Measurements from ENCODE around the gene SORCS2. TPM values are rescaled to one million over a fixed set of nuclear protein-coding genes. Genes with fewer than 3 reads are reported as not detected.

Gene SORCS2
- total RNA-seq, 1 donor from 2014 or later = 3.0 TPM

DNA sequence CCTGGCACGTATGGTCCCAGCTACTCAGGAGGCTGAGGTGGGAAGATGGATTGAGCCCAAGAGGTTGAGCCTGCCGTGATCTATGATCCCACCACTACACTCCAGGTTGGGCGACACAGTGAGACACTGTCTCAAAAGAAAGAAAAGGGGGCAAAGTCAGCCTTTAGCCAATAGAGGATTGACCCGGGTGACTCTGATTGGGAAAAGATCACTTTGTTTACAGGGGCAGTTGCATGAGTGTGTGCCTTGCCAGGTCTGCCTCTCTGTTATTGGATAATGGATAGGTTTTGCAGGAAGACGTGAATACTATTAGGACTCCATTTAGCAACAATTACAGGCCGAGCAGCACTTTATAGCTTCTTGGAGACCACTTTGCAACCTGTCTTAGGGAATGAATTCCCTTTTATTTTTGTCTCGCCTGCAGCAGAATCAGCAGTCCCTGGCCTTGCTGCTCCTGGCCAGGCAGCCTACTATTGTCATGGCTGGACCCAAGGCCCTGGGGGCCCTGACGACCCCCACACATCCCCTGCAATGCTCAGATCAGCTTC, 345.6 kb downstream of the SORCS2 start:
- peaks cover 4% of the 10 kb centered on the region for H3K9me3 Mint-ChIP-seq (ENCODE audit: unreplicated experiment)
- no peaks in the 10 kb centered on the region for H3K4me1 Mint-ChIP-seq (ENCODE audit: unreplicated experiment)
- no peak for DNase-seq (ENCODE audit: extremely low spot score, unreplicated experiment)
- H3K36me3 Mint-ChIP-seq (ENCODE audit: unreplicated experiment) = no peaks in the 10 kb centered on the region
- H3K27me3 Mint-ChIP-seq (ENCODE audit: unreplicated experiment) = no peaks in the 10 kb centered on the region
- TF ChIP-seq, protein P1, sequence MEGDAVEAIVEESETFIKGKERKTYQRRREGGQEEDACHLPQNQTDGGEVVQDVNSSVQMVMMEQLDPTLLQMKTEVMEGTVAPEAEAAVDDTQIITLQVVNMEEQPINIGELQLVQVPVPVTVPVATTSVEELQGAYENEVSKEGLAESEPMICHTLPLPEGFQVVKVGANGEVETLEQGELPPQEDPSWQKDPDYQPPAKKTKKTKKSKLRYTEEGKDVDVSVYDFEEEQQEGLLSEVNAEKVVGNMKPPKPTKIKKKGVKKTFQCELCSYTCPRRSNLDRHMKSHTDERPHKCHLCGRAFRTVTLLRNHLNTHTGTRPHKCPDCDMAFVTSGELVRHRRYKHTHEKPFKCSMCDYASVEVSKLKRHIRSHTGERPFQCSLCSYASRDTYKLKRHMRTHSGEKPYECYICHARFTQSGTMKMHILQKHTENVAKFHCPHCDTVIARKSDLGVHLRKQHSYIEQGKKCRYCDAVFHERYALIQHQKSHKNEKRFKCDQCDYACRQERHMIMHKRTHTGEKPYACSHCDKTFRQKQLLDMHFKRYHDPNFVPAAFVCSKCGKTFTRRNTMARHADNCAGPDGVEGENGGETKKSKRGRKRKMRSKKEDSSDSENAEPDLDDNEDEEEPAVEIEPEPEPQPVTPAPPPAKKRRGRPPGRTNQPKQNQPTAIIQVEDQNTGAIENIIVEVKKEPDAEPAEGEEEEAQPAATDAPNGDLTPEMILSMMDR (IDR thresholded peaks at IDR 0.05) = no peak
- no peak overlapping the region for H3K27ac Mint-ChIP-seq (ENCODE audit: unreplicated experiment)
- H3K4me3 Mint-ChIP-seq (ENCODE audit: unreplicated experiment) = no peak overlapping the region

DNA sequence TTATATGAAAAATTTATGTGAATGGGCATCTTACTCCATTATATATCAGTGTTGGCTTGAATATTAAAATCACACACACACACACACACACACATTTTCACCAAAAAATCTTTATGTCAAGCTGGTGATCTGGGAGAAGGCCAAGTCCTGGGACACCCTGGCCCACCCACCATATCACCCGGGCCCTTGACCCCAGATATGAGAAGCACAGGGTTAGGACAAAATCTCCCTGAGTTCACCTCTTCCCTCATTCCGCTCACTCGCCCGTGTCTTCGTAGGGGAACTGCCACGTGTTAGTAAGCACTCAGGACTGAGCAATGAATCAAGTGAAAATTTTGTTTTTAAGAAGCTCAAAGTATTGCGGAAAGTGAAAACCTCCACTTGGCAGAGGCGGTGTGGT, 346.2 kb downstream of the SORCS2 start:
- no peaks in the 10 kb centered on the region for H3K36me3 Mint-ChIP-seq (ENCODE audit: unreplicated experiment)
- peaks cover 4% of the 10 kb centered on the region for H3K9me3 Mint-ChIP-seq (ENCODE audit: unreplicated experiment)
- H3K27me3 Mint-ChIP-seq (ENCODE audit: unreplicated experiment) = no peaks in the 10 kb centered on the region
- TF ChIP-seq, protein P1 (IDR thresholded peaks at IDR 0.05) = no peak
- no peaks in the 10 kb centered on the region for H3K4me1 Mint-ChIP-seq (ENCODE audit: unreplicated experiment)
- no peak overlapping the region for H3K27ac Mint-ChIP-seq (ENCODE audit: unreplicated experiment)
- no peak overlapping the region for H3K4me3 Mint-ChIP-seq (ENCODE audit: unreplicated experiment)
- no peak for DNase-seq (ENCODE audit: extremely low spot score, unreplicated experiment)

DNA sequence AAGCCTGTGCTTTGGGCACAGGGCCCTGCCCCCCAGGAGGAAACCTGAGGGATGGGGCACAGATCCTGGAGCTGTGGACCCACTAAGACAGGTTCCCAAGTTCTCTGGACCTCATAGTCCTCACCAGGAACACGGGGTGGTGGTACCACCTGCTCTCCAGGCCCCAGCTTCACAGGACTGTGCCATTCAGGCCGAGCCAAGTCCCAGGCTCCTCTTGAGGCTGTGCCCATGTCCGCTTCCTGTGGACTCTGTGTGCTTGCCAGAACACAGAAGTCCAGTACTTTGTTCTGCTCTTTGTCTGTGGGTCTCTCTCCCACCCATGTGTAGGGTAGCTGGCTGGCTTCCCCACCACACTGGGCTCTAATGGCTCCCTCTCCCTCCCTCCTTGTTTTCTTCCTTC, 346.8 kb downstream of the SORCS2 start:
- Mint-ChIP-seq H3K9me3 (ENCODE audit: unreplicated experiment) (peaks cover 4% of the 10 kb centered on the region), H3K4me3 (ENCODE audit: unreplicated experiment) (no peak overlapping the region), H3K36me3 (ENCODE audit: unreplicated experiment) (no peaks in the 10 kb centered on the region), H3K27ac (ENCODE audit: unreplicated experiment) (no peak overlapping the region), H3K27me3 (ENCODE audit: unreplicated experiment) (no peaks in the 10 kb centered on the region), H3K4me1 (ENCODE audit: unreplicated experiment) (no peaks in the 10 kb centered on the region)
- TF ChIP-seq, protein P1 (IDR thresholded peaks at IDR 0.05) = no peak
- no peak for DNase-seq (ENCODE audit: extremely low spot score, unreplicated experiment)

DNA sequence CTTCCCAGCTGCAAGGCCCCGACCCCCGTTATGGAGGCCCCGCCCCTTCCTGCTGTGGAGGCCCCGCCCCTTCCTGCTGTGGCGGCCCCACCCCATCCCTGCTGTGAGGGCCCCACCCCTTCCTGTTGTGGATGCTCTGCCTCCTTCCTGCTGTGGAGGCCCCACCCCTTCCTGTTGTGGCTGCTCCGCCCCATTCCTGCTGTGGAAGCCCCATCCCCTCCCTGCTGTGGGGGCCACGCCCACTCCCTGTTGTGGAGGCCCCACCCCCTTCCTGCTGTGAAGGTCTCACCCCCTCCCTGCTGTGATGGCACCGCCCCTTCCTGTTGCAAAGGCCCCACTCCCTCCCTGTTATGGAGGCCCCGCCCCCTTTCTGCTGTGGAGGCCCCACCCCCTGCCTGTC, 347.3 kb downstream of the SORCS2 start:
- H3K4me1 Mint-ChIP-seq (ENCODE audit: unreplicated experiment) = no peaks in the 10 kb centered on the region
- H3K27ac Mint-ChIP-seq (ENCODE audit: unreplicated experiment) = no peak overlapping the region
- TF ChIP-seq, protein P1 (IDR thresholded peaks at IDR 0.05) = no peak
- H3K9me3 Mint-ChIP-seq (ENCODE audit: unreplicated experiment) = peaks cover 4% of the 10 kb centered on the region
- no peaks in the 10 kb centered on the region for H3K36me3 Mint-ChIP-seq (ENCODE audit: unreplicated experiment)
- DNase-seq (ENCODE audit: extremely low spot score, unreplicated experiment) = no peak
- no peaks in the 10 kb centered on the region for H3K27me3 Mint-ChIP-seq (ENCODE audit: unreplicated experiment)
- H3K4me3 Mint-ChIP-seq (ENCODE audit: unreplicated experiment) = no peak overlapping the region

DNA sequence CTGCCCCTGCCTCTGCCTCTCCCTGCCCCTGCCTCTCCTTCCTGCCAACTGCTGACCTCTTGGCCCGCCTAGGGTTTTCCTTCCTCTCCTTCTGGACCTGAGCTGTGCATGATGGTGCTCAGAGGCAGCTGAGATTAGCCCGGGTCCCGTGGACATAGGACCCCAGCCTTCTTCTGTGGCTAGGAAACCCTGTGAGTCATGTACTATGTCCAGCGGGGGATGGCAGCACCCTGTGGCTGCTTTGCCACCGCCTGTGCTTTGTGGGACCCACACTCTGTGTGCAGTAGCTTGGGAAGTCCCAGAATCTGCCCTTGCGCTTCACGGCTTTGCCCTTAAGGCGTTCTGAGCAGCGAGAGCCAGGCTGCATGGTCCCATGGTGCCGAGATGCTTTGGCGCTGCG, 347.9 kb downstream of the SORCS2 start:
- no peak for DNase-seq (ENCODE audit: extremely low spot score, unreplicated experiment)
- Mint-ChIP-seq H3K4me1 (ENCODE audit: unreplicated experiment) (no peaks in the 10 kb centered on the region), H3K36me3 (ENCODE audit: unreplicated experiment) (no peaks in the 10 kb centered on the region), H3K27ac (ENCODE audit: unreplicated experiment) (no peak overlapping the region), H3K4me3 (ENCODE audit: unreplicated experiment) (no peak overlapping the region), H3K27me3 (ENCODE audit: unreplicated experiment) (no peaks in the 10 kb centered on the region), H3K9me3 (ENCODE audit: unreplicated experiment) (peaks cover 4% of the 10 kb centered on the region)
- TF ChIP-seq, protein P1 (IDR thresholded peaks at IDR 0.05) = no peak
